HepG2 (cell line): ENCODE data around the gene NDUFS4. TPM values are rescaled to one million over a fixed set of nuclear protein-coding genes. Genes with fewer than 3 reads are reported as not detected.

Experiments used
- ATAC-seq: fragments of 200-7000 bp; cut with Tn5 transposase; 3 replicates; pipeline ENCODE4 v1.9.1; 2020; ENCODE audit warnings: mild to moderate bottlenecking, moderate library complexity
- BruUV-seq: library from RNA; stranded (reverse); fragments of 400-500 nt; replicated peaks from 2 replicates; lab custom pipeline; 2021; lab: Mats Ljungman, UMichigan
- CTCF ChIA-PET: fragments of 300-600 bp; formaldehyde crosslinking; extraction: SDS; loops from one replicate; lab custom pipeline; 2021; ENCODE audit warnings: low total read pairs, inconsistent platforms, low intra/inter-chr PET ratio; lab: Yijun Ruan, JAX
- POLR2A ChIA-PET: fragments of 350-600 bp; sonication (Branson Sonifier 250); formaldehyde crosslinking; loops from one replicate; lab custom pipeline; 2020; ENCODE audit warnings: antibody characterized with exemption, inconsistent platforms; lab: Yijun Ruan, JAX
- DNase-seq: peaks from one replicate; pipeline ENCODE4 v3.0.0-alpha.2; 2015; ENCODE audit warnings: low spot score
- FAIRE-seq: peaks from 3 replicates; lab custom pipeline; 2011; peaks lifted over from hg19 to GRCh38; lab: Jason Lieb, UNC
- H2AFZ ChIP-seq: one replicate; pipeline ENCODE4 v1.6.1; 2011; ENCODE audit warnings: low read length, inconsistent platforms
- H3K27ac ChIP-seq: fragments of 300-600 bp; 3 replicates; pipeline ENCODE4 v1.8.0; 2011; ENCODE audit warnings: mixed run types, mild to moderate bottlenecking, mixed read lengths, low read length, inconsistent platforms; ENCODE audit not compliant: insufficient read depth; ENCODE audit errors: extremely low read length
- H3K27me3 ChIP-seq, 2 experiments: fragments of 200-600 bp in 1 of 2; 2 replicates in 1 of 2; 3 replicates in 1 of 2; pipeline versions ENCODE4 v1.6.0 to v1.8.0; 2011; ENCODE audit warnings: low read length in 2 of 2, mild to moderate bottlenecking in 2 of 2, moderate library complexity in 2 of 2, inconsistent platforms in 1 of 2; ENCODE audit not compliant: insufficient read depth in 2 of 2, control insufficient read depth in 1 of 2
- H3K36me3 ChIP-seq, 2 experiments: fragments of 200-600 bp in 1 of 2; replicated peaks in 1 of 2; 2 replicates in 1 of 2; 3 replicates in 1 of 2; pipeline versions ENCODE4 v1.5.1 to v1.8.0; 2011; ENCODE audit warnings: low read length in 2 of 2, inconsistent platforms in 1 of 2; ENCODE audit not compliant: insufficient read depth in 2 of 2, control insufficient read depth in 1 of 2
- H3K4me1 ChIP-seq: 2 replicates; pipeline ENCODE4 v1.5.1; 2012; ENCODE audit warnings: low read length, inconsistent platforms; ENCODE audit not compliant: insufficient read depth
- H3K4me2 ChIP-seq: 2 replicates; pipeline ENCODE4 v1.6.0; 2011; ENCODE audit warnings: low read depth, low read length, inconsistent platforms
- H3K4me3 ChIP-seq, 3 experiments: fragments of 200-600 bp in 1 of 3; sonication (generic), shearing (Covaris generic) in 1 of 3; replicated peaks in 1 of 3; 2 replicates each; pipeline ENCODE4 v1.5.1; 2011 to 2016; ENCODE audit warnings: low read length in 3 of 3, inconsistent platforms in 2 of 3, low read depth in 2 of 3, mild to moderate bottlenecking in 2 of 3, control low read depth in 1 of 3, mixed read lengths in 1 of 3; ENCODE audit not compliant: insufficient read depth in 1 of 3
- H3K79me2 ChIP-seq: one replicate; pipeline ENCODE4 v1.6.1; 2011; ENCODE audit warnings: low read length, inconsistent platforms; ENCODE audit not compliant: insufficient read depth
- H3K9ac ChIP-seq: 2 replicates; pipeline ENCODE4 v1.6.0; 2011; ENCODE audit warnings: mild to moderate bottlenecking, low read depth, low read length, inconsistent platforms; ENCODE audit not compliant: insufficient read depth
- H3K9me3 ChIP-seq: 2 replicates; pipeline ENCODE4 v1.5.1; 2012; ENCODE audit warnings: mild to moderate bottlenecking, low read length
- H4K20me1 ChIP-seq: 2 replicates; pipeline ENCODE4 v1.6.0; 2011; ENCODE audit warnings: inconsistent platforms, mild to moderate bottlenecking, low read length, moderate library complexity; ENCODE audit not compliant: insufficient read depth
- HHEX ChIP-seq: IDR thresholded peaks from 2 replicates; pipeline ENCODE4 v1.6.1; 2016; ENCODE audit warnings: control low read depth
- HNRNPL ChIP-seq: fragments of 200-400 bp; formaldehyde crosslinking; IDR thresholded peaks from 2 replicates; pipeline ENCODE4 v1.6.1; 2017; ENCODE audit warnings: mild to moderate bottlenecking, low read depth, low read length
- PCBP1 ChIP-seq: fragments of 200-400 bp; formaldehyde crosslinking; IDR thresholded peaks from 2 replicates; pipeline ENCODE4 v1.6.1; 2017; ENCODE audit warnings: mild to moderate bottlenecking, low read depth, low read length, borderline replicate concordance
- SIN3B ChIP-seq: fragments of 150-350 bp; IDR thresholded peaks from 2 replicates; pipeline ENCODE4 v1.6.1; 2014; ENCODE audit warnings: low read length
- USF2 ChIP-seq, 2 experiments: sonication (generic) in 1 of 2; formaldehyde crosslinking in 1 of 2; IDR thresholded peaks; 2 replicates each; pipeline versions ENCODE4 v1.5.1 to v1.6.1; 2011 to 2020; ENCODE audit warnings: borderline replicate concordance in 1 of 2, low read depth in 1 of 2, low read length in 1 of 2, mild to moderate bottlenecking in 1 of 2, missing genetic modification reagents in 1 of 2, moderate library complexity in 1 of 2
- ZNF275 ChIP-seq: sonication (generic); formaldehyde crosslinking; IDR thresholded peaks from 2 replicates; pipeline ENCODE4 v1.8.0; 2022; ENCODE audit warnings: missing genetic modification reagents, mild to moderate bottlenecking, inconsistent platforms, borderline replicate concordance
- ZNF414 ChIP-seq: sonication (generic); formaldehyde crosslinking; IDR thresholded peaks from 2 replicates; pipeline ENCODE4 v1.5.0; 2020; ENCODE audit warnings: missing genetic modification reagents
- ZNF737 ChIP-seq: sonication (generic); formaldehyde crosslinking; IDR thresholded peaks from 2 replicates; pipeline ENCODE4 v1.5.0; 2020; ENCODE audit warnings: missing genetic modification reagents, mild to moderate bottlenecking, borderline replicate concordance
- WGBS: methylation state at CpG from one replicate; pipeline ENCODE4 v1.1.6; 2017; ENCODE audit warnings: low lambda C conversion rate; 5-methylcytosine and 5-hydroxymethylcytosine counted together
- in situ Hi-C: cut with HindIII; loops from 2 replicates; pipeline ENCODE4 v1.10.0; 2017; ENCODE audit warnings: low pct_unique_long_range_greater_than_20kb; ENCODE audit not compliant: extremely low pct_ligation_motif_present
- intact Hi-C: fragments of 100-400 bp; cut with micrococcal nuclease; formaldehyde crosslinking; loops from one replicate; pipeline ENCODE4 v1.10.0; 2022; ENCODE audit not compliant: unreplicated experiment
- polyA plus RNA-seq, 8 experiments: library from polyadenylated mRNA; depleted of rRNA in 3 of 8; stranded (reverse) in 7 of 8; unstranded in 1 of 8; fragments of >200 nt; fragmentation: Illumina TruSeq in 4 of 8; extraction: Trizol in 4 of 8; gene quantifications; 2 replicates each; pipeline versions ENCODE4 v1.2.1 to v1.2.3, GENCODE V29; 2011 to 2016; ENCODE audit warnings: low read depth in 4 of 8, missing spikeins in 1 of 8, mixed read lengths in 1 of 8; ENCODE audit not compliant: insufficient read depth in 1 of 8
- total RNA-seq, 5 experiments: library from RNA; depleted of rRNA; stranded (reverse); fragments of >200 nt; fragmentation: Illumina TruSeq; extraction: Trizol; gene quantifications; 2 replicates each; pipeline ENCODE4 v1.2.3, GENCODE V29; 2016; ENCODE audit warnings: low read depth in 1 of 5

NDUFS4 gene
- total and polyA plus RNA-seq, 2 of the 13 experiments (the other 11 are each of a cell fraction or from before 2014, with no cell fraction given) = 121 to 126 TPM

- H3K27ac ChIP-seq = no peak overlapping the region
- DNase-seq (no peak), FAIRE-seq (no peak)
- no peak overlapping the region for H3K9ac ChIP-seq
- intact Hi-C loops = no loop called here
- in situ Hi-C loops = no loop called here
- BruUV-seq = no TSS peak
- no peaks in the 10 kb centered on the region for H3K4me1 ChIP-seq
- no peaks in the 10 kb centered on the region for H3K27me3 ChIP-seq
- H3K36me3 ChIP-seq = no peaks in the 10 kb centered on the region
- H4K20me1 ChIP-seq = peaks cover 4% of the 10 kb centered on the region; the same call in 1 of the 2 replicates
- TF ChIP-seq HNRNPL = no peak
- TF ChIP-seq ZNF414 = no peak
- no peak for TF ChIP-seq USF2 (IDR thresholded peaks at IDR 0.05; ENCODE audit: low read depth, low read length)
- no peak for TF ChIP-seq USF2 (CRISPR knock-in tag; IDR thresholded peaks at IDR 0.05; ENCODE audit: borderline replicate concordance)
- TF ChIP-seq PCBP1 = no peak
- TF ChIP-seq ZNF737 = no peak
- TF ChIP-seq SIN3B = no peak
- no peak for TF ChIP-seq ZNF275 (CRISPR knock-in tag)
- no peak for TF ChIP-seq HHEX (CRISPR knock-in tag)
- TF ChIP-seq, all 625 proteins: peak for 0
- Histone ChIP-seq H3K79me2 (no peaks in the 10 kb centered on the region), H3K4me3 (no peak overlapping the region), H3K4me2 (no peak overlapping the region), H2AFZ (no peak overlapping the region), H3K9me3 (no peaks in the 10 kb centered on the region)
- ChIA-PET CTCF (no interaction called here), POLR2A (no interaction called here)
- ATAC-seq = no peak
- WGBS = 96% methylated on average over 2 of the region's 2 CpGs
Measured at GRCh38 chr5:53614376-53614885, 54.0 kb downstream of the NDUFS4 start.
